Measurements from ENCODE around the gene BANP. TPM values are rescaled to one million over a fixed set of nuclear protein-coding genes. Genes with fewer than 3 reads are reported as not detected.

Gene BANP
- total RNA-seq, 1 experiment from 2014 or later, result 22.6 TPM

DNA sequence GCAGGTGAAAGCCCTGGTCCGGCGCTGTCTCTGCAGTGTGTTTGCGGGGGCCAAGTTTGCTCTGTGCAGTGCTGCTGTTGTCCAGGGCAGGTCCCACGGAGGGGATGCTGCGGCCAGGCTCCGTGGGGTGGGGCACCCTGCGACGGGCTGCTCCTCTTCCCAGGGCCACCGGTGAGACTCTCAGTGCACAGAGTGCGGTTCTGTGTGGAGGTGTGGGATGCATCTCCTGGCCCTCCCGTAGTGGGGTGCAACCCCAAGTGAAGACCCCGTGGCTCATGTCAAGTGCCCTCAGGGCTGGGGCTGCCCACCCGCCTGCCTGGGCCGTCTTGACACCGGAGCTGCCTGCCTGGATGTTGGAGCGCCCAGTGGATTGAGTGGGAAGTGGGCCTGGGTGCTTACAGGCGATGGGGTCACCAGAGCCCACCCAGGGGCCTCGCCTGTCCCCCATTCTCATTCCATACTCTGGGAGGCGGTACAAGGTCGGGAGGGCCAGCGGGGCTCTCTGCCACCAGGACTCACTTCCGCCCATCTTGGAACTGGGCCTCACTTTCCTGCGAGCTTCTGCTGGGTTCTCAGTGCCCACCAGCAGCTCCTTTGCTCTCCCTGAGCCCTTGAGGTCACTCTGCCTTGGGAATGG is 119.9 kb downstream of the BANP start:
- no TSS peak for BruUV-seq (replicated peaks)
- CTCF ChIA-PET, result no interaction called here
- Histone ChIP-seq H3K4me1 (ENCODE audit: control insufficient read depth, insufficient read depth, low read length) (no peaks in the 10 kb centered on the region), H3K36me3 (ENCODE audit: control insufficient read depth, insufficient read depth, low read length) (no peaks in the 10 kb centered on the region), H3K27ac (ENCODE audit: low read length) (no peak overlapping the region), H3K9me3 (ENCODE audit: control insufficient read depth, insufficient read depth, low read depth, low read length) (no peaks in the 10 kb centered on the region), H3K27me3 (ENCODE audit: control insufficient read depth, insufficient read depth, low read length) (no peaks in the 10 kb centered on the region), H3K4me3 (ENCODE audit: low read depth in 2 of 2, low read length in 2 of 2) (no peak overlapping the region)
- no peak for TF ChIP-seq TCF7L2 (IDR thresholded peaks at IDR 0.05; ENCODE audit: low read depth, low read length)
- no peak for TF ChIP-seq POLR2AphosphoS5 (IDR thresholded peaks at IDR 0.05; ENCODE audit: low read depth, low read length)
- TF ChIP-seq, protein P1, sequence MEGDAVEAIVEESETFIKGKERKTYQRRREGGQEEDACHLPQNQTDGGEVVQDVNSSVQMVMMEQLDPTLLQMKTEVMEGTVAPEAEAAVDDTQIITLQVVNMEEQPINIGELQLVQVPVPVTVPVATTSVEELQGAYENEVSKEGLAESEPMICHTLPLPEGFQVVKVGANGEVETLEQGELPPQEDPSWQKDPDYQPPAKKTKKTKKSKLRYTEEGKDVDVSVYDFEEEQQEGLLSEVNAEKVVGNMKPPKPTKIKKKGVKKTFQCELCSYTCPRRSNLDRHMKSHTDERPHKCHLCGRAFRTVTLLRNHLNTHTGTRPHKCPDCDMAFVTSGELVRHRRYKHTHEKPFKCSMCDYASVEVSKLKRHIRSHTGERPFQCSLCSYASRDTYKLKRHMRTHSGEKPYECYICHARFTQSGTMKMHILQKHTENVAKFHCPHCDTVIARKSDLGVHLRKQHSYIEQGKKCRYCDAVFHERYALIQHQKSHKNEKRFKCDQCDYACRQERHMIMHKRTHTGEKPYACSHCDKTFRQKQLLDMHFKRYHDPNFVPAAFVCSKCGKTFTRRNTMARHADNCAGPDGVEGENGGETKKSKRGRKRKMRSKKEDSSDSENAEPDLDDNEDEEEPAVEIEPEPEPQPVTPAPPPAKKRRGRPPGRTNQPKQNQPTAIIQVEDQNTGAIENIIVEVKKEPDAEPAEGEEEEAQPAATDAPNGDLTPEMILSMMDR (IDR thresholded peaks at IDR 0.05), result no peak
- TF ChIP-seq, protein P2, sequence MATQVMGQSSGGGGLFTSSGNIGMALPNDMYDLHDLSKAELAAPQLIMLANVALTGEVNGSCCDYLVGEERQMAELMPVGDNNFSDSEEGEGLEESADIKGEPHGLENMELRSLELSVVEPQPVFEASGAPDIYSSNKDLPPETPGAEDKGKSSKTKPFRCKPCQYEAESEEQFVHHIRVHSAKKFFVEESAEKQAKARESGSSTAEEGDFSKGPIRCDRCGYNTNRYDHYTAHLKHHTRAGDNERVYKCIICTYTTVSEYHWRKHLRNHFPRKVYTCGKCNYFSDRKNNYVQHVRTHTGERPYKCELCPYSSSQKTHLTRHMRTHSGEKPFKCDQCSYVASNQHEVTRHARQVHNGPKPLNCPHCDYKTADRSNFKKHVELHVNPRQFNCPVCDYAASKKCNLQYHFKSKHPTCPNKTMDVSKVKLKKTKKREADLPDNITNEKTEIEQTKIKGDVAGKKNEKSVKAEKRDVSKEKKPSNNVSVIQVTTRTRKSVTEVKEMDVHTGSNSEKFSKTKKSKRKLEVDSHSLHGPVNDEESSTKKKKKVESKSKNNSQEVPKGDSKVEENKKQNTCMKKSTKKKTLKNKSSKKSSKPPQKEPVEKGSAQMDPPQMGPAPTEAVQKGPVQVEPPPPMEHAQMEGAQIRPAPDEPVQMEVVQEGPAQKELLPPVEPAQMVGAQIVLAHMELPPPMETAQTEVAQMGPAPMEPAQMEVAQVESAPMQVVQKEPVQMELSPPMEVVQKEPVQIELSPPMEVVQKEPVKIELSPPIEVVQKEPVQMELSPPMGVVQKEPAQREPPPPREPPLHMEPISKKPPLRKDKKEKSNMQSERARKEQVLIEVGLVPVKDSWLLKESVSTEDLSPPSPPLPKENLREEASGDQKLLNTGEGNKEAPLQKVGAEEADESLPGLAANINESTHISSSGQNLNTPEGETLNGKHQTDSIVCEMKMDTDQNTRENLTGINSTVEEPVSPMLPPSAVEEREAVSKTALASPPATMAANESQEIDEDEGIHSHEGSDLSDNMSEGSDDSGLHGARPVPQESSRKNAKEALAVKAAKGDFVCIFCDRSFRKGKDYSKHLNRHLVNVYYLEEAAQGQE (IDR thresholded peaks at IDR 0.05; ENCODE audit: insufficient read depth in 1 of 2, low read depth in 2 of 2, low read length in 1 of 2), result no peak
- no peak for TF ChIP-seq SIN3A (IDR thresholded peaks at IDR 0.05; ENCODE audit: borderline replicate concordance, insufficient read depth, low read depth, low read length)
- no peak for ATAC-seq
- in situ Hi-C loops (cut with HindIII; ENCODE audit: low pct_unique_long_range_greater_than_20kb, low sequenced_read_pairs) (no loop called here), intact Hi-C loops (cut with micrococcal nuclease; ENCODE audit: unreplicated experiment) (no loop called here)
- DNase-seq (ENCODE audit: low read depth, low spot score), result no peak
- POLR2A ChIA-PET, result no interaction called here

DNA sequence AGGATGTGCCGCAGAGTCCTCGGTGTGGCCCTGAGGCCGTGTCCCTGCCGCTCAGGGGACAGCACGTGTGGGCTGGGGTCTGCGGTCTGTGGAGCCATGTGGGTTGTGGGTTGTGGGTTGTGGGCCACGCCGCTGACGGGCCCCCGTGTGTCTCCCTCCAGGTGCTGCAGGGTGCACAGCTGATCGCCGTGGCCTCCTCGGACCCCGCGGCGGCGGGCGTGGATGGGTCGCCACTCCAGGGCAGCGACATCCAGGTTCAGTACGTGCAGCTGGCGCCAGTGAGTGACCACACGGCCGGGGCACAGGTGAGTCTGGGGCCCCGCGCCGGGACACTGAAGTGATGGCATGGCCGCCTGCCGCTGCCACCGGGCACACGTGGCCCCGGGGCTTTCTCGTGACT is 120.7 kb downstream of the BANP start:
- Histone ChIP-seq H3K4me1 (ENCODE audit: control insufficient read depth, insufficient read depth, low read length) (no peaks in the 10 kb centered on the region), H3K9me3 (ENCODE audit: control insufficient read depth, insufficient read depth, low read depth, low read length) (no peaks in the 10 kb centered on the region), H3K4me3 (ENCODE audit: low read depth in 2 of 2, low read length in 2 of 2) (no peak overlapping the region), H3K36me3 (ENCODE audit: control insufficient read depth, insufficient read depth, low read length) (no peaks in the 10 kb centered on the region), H3K27ac (ENCODE audit: low read length) (no peak overlapping the region), H3K27me3 (ENCODE audit: control insufficient read depth, insufficient read depth, low read length) (no peaks in the 10 kb centered on the region)
- CTCF ChIA-PET, result no interaction called here
- POLR2A ChIA-PET, result no interaction called here
- in situ Hi-C loops (cut with HindIII; ENCODE audit: low pct_unique_long_range_greater_than_20kb, low sequenced_read_pairs), result no loop called here
- no peak for TF ChIP-seq POLR2AphosphoS5 (IDR thresholded peaks at IDR 0.05; ENCODE audit: low read depth, low read length)
- TF ChIP-seq, protein P2 (IDR thresholded peaks at IDR 0.05; ENCODE audit: insufficient read depth in 1 of 2, low read depth in 2 of 2, low read length in 1 of 2), result no peak
- TF ChIP-seq SIN3A (IDR thresholded peaks at IDR 0.05; ENCODE audit: borderline replicate concordance, insufficient read depth, low read depth, low read length), result no peak
- no peak for TF ChIP-seq TCF7L2 (IDR thresholded peaks at IDR 0.05; ENCODE audit: low read depth, low read length)
- TF ChIP-seq, protein P1 (IDR thresholded peaks at IDR 0.05), result no peak
- intact Hi-C loops (cut with micrococcal nuclease; ENCODE audit: unreplicated experiment), result no loop called here
- ATAC-seq (no peak), DNase-seq (ENCODE audit: low read depth, low spot score) (no peak)
- BruUV-seq (replicated peaks), result no TSS peak
